GM19455 (cell line): Measurements from ENCODE around the gene FAAH.

Experiments used
- ATAC-seq: cut with Tn5 transposase; IDR thresholded peaks from one replicate; pipeline ENCODE4 v1.9.1; 2021; ENCODE audit not compliant: unreplicated experiment

FAAH gene

GRCh38 chr1:46421739-46422138 is 27.6 kb downstream of the FAAH start:
- no peak for ATAC-seq

GRCh38 chr1:46422261-46422871 is 28.2 kb downstream of the FAAH start:
- no peak for ATAC-seq

- no peak for ATAC-seq
Measured at GRCh38 chr1:46423574-46424240, 29.6 kb downstream of the FAAH start.

- no peak for ATAC-seq
Measured at GRCh38 chr1:46424730-46425129, 30.6 kb downstream of the FAAH start.

GRCh38 chr1:46425726-46426125 is 31.6 kb downstream of the FAAH start:
- ATAC-seq: no peak

GRCh38 chr1:46427541-46427940 is 33.4 kb downstream of the FAAH start:
- no peak for ATAC-seq

GRCh38 chr1:46429436-46429835 is 35.3 kb downstream of the FAAH start:
- no peak for ATAC-seq

- no peak for ATAC-seq
Measured at GRCh38 chr1:46431695-46432094, 37.6 kb downstream of the FAAH start.

GRCh38 chr1:46432781-46433327 is 38.7 kb downstream of the FAAH start:
- ATAC-seq: no peak

- no peak for ATAC-seq
Measured at GRCh38 chr1:46434358-46434757, 40.2 kb downstream of the FAAH start.

GRCh38 chr1:46436844-46437243 is 42.7 kb downstream of the FAAH start:
- ATAC-seq: no peak

- no peak for ATAC-seq
Measured at GRCh38 chr1:46437723-46438122, 43.6 kb downstream of the FAAH start.

- ATAC-seq: no peak
Measured at GRCh38 chr1:46438346-46438745, 44.2 kb downstream of the FAAH start.

- no peak for ATAC-seq
Measured at GRCh38 chr1:46440478-46440877, 46.4 kb downstream of the FAAH start.

GRCh38 chr1:46442317-46443161 is 48.4 kb downstream of the FAAH start:
- peak; percentile 68 for ATAC-seq

- ATAC-seq: no peak
Measured at GRCh38 chr1:46444466-46444865, 50.3 kb downstream of the FAAH start.

- ATAC-seq: no peak
Measured at GRCh38 chr1:46445773-46446256, 51.7 kb downstream of the FAAH start.

GRCh38 chr1:46446646-46447498 is 52.8 kb downstream of the FAAH start:
- no peak for ATAC-seq

GRCh38 chr1:46447499-46448108 is 53.5 kb downstream of the FAAH start:
- ATAC-seq: no peak
